GM21786 (cell line): ENCODE measurements around the gene VSIG2.

Experiments
- ATAC-seq: cut with Tn5 transposase; IDR thresholded peaks from one replicate; pipeline ENCODE4 v1.9.1; 2021; ENCODE audit not compliant: unreplicated experiment

The VSIG2 gene

DNA sequence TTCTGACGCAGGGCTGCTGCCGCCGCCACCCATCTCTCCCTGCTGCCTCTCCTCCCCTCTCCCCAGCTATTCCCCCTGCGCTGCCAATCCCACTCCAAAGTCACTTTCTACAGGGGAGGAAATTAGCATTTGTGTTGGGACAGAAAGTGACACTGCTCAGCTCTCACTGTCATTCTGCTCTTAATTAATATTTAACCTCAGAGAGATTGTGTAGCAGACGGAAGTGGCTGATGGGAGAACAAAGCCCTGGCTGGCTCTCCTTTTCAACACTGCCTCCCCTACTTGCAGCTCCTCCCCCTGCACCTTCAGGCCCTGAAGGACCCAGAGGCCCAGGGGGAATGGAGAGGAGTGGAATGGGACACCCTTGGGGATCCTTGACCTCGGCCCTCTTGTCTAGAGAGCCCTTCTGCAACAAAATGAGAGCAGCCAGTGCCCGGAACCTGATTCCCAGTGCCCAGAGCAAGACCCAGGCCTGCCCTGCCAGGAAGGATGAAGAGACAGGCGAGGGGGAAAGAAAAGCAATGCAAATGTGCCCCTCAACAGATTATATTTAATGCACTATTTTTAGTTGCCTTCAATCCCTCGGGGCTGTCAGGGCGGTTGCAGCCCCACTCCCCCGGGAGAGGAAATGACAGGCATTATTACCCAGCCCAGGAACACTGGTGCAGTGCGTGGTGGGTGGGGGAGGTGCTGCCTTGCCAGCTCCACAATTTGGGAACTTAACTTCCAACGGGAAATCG, 26.9 kb downstream of the VSIG2 start:
- ATAC-seq = peak; percentile 96

DNA sequence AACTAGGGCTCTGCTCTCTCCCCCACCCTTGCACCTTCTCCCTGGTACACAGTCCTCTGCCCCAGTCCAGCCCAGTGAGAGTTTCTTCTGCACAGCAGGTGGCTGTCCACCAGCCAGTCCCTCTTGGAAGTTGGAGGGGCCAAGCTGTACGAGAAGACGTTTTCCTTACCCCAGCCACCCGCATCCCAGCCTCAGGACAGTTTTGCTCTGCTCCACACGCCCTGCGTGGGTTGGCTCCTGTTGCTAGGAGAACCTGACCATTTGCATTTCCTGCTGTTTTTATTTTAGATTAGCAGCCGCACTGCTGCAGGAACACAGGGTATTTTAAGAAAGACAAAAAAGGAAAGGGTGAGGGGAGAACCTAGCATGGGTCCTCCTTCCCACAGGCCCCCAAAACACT, 29.9 kb downstream of the VSIG2 start:
- no peak for ATAC-seq

DNA sequence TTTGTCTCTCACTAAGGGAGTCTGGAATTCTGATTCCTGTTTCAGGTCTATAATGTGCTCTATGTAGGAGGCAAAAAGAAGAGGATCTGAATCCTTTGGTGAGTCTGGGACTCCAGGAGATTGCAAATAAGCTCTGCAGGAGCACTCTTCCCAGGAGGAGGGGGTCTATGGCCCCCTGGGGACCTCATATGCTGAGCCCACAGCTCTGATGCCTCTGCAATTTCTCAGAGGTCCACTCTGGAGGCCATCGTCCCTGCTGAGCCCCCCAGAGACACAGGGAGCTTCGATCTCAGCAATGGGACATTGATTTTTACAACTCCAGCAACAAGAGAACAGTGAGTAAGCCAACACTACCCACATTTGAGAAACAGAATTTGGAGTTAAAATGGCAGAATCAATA, 32.5 kb downstream of the VSIG2 start:
- ATAC-seq = no peak

DNA sequence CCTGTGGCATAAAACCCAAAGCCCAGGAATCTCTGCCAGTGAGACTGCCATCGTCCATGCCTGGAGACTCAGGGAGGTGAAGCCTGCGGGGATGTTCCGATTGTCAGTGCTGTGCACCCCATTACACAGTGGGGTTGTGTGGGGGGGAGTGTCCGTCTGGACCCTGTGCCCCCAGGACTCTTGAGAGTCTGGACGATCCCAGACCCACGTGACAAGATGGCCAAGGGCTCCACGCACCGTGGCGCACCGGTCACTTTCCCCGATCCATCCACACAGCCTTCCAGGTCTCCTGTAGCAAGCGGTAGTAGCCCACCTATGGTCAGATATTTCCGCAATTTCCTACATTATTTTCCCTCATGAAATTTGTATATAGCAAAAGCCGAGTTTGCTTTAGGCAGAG, 33.3 kb downstream of the VSIG2 start:
- no peak for ATAC-seq

DNA sequence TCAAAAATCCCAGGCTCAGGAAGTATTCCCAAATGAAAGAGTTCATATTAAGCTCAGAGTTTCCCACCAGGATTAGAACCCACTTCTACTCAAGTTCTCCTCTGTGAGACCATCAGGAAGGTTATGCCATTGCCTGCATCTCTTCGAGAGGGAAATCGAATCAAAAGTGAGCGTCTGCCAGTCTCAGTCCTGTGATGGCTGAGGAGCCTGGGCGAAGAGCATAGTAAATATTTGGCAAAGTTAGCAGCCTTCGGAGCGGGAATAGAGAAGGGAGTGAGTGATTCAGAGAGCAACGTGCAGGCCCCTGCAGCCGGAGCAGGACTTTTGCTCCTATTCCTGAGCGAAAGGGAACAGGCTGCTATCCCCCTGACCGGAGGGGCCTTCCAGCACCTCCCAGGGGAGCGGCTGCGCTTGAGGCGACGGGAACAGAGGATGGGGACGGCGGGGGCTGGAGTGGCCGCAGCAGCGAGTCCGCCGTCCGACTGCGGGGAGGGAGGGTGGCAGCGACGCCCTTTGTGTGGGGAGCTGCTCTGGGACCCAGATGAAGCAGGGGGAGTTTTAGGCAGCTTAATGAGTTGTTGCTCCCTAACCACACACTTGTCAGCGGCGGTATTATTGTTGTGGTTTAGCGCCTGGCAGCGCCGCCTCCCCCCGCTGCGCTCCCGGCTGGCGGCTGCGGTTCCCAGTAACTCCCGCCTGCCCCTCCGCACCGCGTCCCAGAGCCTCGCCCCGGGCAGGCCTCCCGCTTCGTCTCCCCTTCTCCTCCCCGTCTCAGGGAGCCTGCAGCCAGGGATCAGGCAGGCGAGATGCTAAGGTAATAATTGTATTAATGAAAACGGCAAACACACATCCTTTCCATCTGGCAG, 34.0 kb downstream of the VSIG2 start:
- peak; percentile 39 for ATAC-seq

DNA sequence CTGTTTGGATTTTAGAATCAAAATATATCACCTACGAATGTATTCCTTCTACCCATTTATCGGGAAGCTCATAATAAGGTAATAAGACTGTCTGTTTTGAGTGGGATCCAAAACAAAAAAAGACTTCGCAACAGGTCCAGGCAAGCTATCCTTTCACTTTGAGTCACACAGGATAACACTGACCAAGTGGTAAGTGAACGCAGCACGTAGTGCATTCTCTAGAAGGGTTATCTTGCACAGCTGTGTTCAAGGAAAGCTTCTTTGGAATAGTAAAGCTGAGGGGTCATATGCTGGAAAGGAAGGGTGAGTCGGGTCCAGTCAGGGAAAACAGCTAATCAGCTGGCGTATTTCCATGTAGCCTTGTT, 34.7 kb downstream of the VSIG2 start:
- ATAC-seq = peak; percentile 49

DNA sequence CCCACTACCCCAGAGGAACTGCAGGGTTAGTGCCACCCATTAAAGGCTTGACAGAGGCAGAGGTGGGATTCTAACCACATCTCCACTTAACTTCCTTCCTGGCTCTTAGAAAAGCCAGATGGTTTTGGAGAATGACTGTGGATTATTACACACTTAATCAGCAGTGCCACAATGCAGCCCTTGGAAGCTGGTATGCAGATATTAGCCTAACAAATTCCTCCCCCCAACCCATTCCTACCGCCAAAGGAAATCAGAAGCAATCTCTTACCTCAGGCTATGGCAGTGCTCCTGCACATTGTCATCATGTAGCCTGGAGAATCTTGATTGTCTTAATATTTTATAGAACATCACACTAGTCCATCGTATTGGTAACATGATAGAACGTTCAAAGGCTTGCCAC, 35.5 kb downstream of the VSIG2 start:
- no peak for ATAC-seq

DNA sequence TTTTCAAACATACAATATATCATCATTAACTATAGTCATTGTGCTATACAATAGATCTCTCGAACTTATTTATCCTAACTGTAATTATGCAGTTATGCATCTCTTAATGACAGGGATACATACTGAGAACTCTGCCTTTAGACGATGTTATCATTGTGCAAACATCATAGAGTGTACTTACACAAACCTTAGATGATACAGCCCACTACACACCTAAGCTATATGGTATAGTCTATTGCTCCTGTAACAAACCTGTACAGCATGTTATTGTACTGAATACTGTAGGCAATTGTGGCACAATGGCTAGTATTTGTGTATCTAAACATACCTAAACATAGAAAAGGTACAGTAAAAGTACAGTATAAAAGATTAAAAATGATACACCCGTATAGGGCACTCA, 39.7 kb downstream of the VSIG2 start:
- no peak for ATAC-seq

DNA sequence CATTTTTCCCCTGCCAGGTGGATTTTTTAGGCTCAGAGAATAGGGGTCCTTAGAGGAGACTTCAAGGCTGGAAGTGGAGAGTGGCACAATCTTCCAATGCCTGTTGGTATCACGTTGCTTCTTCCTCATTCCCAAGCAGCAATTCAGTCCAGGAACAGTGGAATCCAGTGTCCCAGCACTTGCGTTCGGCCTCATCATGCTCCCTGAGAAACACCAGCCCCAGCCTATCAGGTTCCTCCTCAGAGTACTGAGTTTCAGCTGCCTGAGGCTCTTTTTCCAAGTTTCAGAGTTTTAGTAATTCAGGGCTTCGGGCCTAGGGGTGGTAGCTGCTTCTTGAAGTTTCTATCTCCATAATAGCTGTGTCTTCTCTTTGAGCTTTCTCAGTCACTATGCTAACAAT, 44.2 kb downstream of the VSIG2 start:
- ATAC-seq = no peak

DNA sequence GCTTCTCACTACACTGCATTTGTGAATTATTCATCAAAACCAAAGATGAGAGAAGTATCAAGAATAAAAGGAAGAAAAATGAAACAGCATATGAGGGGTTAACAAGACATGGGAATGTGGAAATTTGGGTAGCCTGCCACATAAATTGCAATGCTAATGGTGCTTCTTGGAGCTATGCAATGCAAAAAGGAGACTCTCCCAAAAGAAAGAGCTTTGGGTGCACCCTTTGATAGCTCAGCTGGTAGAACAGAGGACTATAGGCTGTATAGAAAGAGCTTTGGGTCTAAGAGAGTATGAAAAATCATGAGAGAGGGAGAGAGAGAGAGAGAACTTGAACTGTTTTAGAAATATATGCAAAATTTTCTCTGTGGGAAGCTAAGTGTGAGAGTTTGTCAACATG, 52.0 kb downstream of the VSIG2 start:
- no peak for ATAC-seq

DNA sequence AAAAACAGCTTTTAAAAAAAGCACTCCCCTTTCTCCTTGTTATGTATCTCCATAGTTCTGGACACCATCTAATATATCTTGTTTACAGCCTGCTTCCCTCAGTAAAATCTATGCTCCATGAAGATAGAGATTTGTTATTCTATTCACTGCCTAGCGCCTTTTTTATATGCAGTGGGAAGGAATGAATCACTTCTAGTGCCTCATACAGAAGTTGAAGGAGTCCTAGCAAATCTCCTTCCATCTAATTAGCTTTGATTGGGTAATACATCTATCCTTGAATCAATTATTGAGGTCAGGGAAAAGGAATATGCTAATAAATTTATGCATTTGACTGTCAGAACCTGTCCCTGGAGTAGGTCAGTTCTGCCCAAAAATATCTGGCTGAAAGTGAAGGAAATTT, 52.5 kb downstream of the VSIG2 start:
- ATAC-seq = no peak
